HG03432 (cell line): ENCODE data around the gene AOPEP.

Experiments used
- ATAC-seq: cut with Tn5 transposase; IDR thresholded peaks from one replicate; pipeline ENCODE4 v1.9.1; 2021; ENCODE audit warnings: mild to moderate bottlenecking, moderate library complexity; ENCODE audit not compliant: unreplicated experiment

Gene AOPEP

DNA sequence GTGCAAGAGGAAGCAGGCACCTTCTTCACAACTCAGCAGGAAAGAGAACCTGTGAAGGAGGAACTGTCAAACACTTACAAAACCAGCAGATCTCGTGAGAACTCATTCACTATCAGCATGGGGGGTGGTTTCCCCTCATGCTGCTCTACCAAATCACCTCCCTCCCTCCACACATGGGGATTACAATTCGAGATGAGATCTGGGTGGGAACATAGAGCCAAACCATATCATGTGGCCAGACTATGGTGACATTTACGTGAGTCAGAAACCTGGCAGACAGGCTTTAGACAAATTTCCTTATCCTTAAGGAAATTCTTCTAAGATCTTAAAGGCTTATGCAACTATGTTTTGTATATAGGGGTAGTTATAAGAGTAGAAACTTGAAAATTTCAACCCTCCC is 8.7 kb upstream of the AOPEP start:
- no peak for ATAC-seq

DNA sequence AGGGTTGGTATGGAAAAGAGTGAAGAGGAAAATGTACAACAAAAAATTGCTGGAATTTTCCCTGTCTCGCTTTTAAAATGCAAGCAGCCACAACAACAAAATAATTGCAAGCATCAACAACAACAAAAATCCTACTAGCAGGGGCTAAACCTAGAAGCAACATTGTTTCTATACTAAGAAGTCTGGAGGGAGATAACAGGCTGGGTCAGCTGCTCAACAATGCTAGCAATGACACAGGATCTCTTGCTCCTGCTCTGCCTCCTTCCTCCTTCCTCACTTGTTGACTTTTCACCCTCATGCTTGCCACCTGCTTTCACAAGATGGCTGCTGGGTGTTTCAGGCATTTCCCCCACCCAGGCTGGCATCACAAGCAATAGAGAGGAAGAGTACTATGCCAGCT is 7.6 kb upstream of the AOPEP start:
- no peak for ATAC-seq

DNA sequence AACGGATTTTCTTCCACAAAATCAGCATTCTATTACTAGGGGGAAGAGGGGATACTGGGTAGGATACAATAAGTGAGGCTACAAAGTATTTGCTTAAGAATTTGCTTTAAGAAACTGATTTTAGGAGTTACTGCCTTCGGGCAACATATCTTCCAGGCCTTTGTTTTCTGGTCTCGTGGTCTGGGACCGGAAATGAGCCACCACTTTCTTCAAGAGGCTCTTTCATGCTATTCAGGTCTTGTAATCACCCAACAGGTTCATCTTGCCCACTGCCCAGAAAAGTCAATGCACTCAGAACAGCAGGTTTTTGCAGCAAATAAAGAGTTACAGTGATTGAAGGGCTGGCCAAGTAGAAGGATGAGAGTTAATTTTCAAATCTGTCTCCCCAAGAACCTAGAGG is 6.6 kb upstream of the AOPEP start:
- ATAC-seq: no peak

DNA sequence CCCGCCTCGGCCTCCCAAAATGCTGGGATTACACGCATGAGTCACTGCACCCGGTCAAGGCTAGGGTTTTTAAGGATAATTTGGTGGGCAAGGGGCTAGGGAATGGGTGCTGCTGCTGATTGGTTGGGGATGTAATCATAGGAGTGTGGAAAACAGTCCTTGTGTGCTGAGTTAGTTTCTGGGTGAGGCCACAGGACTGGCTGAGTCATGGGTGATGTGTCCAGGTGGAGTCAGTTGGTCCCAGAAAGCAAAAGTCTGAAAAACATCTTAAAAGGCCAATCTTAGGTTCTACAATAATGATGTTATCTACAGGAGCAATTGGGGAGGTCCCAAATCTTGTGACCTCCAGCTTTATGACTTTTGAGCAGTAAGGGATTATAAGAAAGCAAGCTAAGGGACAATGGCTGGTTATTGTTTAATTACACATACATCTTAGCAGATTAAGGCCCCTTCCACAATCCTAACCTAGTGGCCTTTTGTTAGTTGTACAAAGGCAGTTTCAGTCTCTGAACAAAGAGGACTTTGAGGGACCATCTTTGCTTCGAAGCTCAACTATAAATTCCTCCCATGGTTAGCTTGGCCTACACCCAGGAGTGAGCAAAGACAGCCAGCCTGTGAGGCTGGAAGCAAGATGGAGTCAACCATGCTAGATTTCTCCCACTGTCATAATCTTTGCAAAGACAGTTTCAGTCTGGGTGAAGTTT is 5.5 kb upstream of the AOPEP start:
- no peak for ATAC-seq

DNA sequence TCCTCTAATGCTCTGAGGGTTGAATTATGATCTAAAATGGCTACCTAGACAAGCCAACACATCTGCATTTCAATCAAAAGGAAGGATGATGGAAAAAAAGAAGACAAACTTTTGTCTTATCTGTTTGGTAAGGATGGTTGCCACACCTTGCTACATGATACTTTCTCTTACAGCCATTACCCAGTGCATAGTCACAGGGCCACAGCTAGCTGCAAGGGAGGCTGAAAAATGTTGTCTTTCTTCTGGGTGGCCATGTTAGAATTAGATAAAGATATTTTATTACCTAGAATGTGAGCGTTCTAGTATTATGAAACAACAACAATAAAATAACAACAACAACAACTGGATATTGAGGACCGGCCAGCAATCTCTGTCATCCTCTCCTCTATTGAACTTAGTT is 4.7 kb upstream of the AOPEP start:
- no peak for ATAC-seq

DNA sequence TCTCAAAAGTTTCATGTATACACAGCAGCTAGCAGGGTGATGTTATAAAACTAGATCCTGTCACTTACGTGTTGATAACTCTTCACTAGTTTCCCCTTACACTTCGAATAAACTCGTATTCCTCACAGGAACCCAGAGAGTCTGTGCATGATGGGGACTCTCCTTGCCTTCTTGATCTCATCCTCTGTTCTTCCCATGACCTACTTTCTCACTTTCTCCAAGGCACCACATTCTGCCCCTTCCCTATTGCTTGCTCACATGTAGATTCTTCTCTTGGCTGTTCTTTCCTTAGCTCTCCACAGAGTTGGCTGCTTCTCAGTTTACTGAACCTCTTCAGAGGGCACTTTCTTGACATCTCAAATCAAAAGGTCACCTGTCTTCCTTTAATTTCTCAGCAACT is 1.2 kb upstream of the AOPEP start:
- ATAC-seq: no peak

DNA sequence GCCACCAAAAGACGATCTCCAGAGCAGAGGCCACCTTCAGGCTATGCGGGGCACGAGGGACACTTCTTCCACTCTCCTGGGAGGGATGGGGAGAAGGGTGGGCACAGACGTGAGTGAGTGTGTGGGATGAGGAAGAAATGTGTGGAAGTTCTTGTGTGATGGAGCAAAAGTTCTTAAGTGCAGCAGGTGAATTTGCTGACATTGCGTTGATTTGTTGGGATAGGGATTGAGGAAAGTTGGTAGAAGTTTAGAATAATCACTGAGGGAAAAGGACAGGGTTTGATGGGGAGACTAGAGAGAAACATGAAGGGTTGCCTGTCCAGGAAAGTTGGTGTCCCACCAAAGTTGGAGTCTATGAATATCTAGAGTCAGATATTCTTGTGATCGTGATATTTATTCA is 2.2 kb downstream of the AOPEP start:
- ATAC-seq: no peak

DNA sequence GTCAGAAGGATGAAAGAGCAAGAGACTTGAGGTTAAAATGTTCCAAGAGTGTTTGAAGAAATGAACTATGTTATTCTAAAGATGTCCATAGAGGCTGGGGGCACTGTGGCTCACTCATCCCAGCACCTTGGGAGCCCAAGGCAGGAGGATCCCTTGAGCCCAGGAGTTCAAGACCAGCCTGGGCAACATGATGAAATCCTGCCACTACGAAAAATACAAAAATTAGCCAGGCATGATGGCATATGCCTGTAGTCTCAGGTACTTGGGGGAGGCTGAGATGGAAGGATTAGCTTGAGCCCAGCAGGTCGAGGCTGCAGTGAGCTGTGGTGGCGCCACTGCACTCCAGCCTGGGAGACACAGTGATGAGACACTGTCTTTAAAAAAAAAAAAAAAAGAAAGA is 2.7 kb downstream of the AOPEP start:
- ATAC-seq: no peak

DNA sequence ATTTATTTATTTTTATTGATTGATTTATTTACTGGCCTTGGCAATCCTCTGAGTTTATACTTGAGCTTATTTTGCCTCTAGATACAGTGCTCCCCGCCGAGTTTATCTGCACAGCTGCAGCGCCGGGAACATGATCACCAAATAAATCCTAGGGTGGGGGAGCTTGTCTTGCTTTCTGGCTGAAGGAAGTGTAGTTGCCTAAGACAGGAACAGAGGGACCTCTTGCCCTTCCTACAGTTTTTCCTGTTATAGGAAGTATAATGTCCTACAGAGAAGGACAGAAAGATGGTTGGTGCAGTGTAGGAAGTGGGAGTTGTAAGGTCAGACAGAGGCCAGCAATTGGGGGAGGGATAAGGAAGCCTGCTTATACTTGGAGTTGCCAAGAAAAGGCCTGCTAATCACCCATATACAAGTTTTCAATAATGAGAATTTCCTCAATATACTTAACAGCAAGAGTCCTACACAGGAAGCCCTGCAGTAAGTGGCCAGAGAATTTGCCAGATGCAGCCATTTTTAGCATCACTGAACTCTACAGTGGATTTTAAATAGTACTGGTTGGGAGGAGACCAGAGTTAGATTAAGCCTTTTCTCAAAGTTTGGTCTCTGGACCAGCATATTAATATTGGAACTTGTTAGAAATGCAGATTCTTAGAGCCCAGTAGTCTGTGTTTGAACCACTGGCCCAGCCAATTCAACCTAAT is 7.7 kb downstream of the AOPEP start:
- no peak for ATAC-seq

DNA sequence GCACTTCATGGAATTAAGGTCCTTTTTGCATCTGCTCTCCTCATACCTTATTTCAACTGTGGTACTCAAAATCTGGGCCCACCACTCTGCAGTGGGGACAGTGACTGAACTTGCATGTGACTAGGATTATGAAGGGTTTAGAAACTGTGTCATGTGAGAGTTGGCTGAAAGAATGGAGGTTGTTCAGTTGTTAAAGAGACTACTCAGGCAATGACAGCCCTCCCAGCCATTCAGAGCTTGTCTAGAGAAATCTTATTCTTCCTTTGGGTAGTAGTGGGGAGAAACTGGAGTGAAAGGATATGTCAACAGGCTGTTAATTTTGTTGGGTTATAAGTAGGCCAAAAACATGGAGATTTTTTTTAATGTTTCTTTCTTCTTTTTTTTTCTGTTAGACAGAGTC is 10.3 kb downstream of the AOPEP start:
- ATAC-seq: no peak

DNA sequence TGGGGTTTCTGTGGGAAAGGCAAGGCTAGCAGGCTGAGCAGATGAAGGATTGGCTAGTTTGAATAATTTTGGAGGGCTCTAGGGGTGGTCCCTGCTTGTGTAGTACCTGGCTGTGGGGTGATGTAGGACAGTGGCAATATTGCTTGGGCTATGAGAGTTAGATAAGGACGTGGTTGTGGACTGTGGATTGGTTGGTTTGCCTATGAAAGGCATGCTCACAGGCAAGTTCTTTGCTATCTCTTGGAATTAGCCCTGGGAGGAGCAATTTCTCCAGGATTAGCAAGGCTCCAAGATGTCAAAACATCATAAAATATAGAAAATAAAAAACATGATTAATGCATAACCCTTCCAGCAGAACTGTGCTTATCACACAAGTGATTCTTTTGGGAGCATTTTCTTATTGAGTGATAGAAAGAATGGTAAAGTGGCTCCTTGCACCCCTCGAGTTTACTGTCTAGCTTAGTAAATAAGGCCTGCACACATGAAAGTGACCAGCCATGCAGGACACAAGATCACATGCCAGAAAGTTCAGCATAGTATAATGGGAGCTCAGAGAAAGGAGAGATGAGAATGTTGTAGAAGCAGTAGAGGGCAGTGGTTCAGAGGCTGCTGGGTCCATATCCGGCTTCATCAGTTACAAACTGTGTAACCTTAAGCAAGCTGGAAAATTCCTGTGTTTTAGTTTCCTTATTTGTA is 13.8 kb downstream of the AOPEP start:
- no peak for ATAC-seq

DNA sequence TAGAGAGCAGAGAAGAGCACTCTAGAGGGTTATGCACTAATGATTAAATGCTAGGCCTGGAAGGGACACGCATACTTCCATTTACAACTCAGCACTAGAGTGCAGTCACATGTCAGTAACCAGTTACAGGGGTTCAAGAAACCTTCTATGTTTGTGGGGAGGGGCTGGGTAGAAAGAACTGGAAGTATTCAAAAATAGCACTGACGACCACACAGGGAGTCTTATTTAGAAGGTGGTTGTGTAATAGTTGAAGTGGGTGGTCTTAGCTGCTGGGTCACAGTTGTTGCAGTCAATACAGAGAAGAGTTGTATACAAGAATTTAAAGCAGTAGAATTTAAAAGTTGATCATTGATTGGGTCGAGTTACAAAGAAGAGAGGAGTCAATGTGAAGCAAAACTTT is 15.4 kb downstream of the AOPEP start:
- no peak for ATAC-seq

DNA sequence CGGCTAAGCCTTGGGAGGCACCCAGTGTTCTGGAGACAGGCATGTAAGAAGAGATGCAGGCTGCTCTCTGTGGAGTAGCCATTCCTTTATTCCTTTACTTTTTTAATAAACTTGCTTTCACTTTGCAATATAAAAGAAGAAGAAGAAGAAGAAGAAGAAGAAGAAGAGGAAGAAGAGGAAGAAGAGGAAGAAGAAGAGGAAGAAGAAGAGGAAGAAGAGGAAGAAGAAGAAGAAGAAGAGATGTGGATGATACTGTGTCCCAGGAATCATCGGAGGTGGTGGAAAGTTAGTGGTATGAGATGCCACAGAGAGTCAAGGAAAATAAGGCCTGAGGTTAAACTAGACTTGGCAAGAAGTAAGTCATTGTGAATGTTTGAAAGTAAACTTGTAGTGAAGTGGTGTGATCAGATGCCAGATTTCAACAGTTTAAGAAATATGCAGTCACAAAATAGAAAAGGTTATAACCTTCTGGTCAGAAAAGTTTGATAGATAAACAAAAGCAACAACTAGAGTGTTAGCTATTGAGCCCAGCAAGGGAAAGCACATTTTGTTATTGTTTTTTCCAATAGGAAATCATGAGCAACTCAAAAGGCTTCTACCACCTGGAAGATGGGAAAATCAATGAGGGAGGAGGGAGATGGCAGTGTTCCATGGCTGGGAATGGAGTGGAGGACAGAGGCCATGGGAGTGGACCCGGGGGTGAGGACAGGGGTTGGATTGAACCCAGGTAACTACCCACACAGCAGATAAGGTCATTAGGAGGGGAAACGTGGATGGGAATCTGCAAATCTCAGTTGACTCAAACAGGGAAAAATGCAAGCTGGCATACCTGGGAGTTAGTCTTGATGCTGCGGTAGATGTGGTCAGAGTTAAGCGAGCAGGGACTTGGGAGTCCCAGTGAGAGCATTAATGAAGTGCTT is 16.8 kb downstream of the AOPEP start:
- no peak for ATAC-seq

DNA sequence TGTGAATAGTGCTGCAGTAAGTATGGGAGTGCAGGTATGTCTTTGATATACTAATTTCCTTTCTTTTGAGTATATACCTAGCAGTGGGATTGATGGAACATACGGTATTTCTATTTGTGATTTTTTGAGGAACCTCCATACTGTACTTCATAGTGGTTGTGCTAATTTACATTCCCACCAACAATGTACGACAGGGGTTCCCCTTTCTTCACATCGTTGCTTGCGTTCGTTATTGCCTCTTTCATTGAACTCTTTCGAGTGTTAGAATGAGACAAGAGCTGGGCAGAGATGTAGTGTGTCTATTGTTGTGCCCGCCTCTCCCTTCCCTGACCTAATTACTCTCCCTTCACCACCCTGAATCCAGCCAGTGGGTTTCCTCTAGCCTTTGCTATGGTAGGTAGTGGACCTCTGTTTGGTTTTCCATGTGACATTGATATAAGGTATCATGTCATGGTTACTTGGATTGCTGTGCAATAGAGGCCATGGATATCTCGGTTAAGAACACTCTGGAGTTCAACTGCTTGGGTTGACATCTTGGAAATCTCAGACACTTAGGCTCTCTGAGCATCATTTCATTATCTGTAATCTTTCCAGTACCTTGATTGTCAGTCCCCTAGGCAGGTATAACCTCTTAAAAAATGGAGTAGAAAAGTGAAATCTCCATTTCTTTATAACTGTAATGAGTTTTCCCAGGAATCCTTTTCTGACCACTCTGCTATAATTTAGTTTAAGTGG is 19.5 kb downstream of the AOPEP start:
- ATAC-seq: no peak

DNA sequence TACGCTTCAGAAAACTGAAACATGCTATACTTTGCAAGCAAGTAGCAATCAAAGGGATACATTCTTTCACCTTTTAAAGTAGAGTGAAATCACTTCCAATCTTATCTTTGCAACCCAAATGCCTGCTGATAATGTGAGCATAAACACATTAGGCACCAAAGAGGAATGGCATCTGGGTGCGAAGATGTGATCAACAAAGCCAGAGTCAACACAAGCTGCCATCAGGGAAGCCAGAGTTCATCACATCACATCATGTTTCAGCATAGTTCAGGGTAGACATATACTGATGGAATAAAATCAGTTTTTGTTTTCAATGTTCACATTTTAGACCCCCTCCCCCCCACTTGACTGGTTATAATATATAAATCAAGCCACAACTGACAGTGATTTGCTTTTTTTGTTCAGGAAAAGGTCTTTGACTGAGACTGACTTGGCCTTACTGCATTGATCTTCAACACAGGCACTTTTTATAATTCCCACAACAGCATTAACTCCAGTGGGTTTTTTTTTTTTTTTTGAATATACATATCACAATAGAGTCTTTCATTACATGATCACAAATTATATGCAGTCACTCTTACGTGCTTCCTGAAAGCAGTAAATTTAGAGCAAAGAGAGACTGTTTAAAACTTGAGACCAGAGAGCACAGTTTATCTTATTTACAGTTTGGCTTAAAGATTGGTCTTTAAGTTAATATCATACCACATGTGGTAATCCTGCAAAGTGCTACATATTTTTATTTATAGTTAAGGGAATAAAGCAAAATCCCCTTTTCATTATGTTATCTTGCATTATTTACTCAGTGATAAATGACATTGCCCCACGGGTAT is 20.3 kb downstream of the AOPEP start:
- no peak for ATAC-seq

DNA sequence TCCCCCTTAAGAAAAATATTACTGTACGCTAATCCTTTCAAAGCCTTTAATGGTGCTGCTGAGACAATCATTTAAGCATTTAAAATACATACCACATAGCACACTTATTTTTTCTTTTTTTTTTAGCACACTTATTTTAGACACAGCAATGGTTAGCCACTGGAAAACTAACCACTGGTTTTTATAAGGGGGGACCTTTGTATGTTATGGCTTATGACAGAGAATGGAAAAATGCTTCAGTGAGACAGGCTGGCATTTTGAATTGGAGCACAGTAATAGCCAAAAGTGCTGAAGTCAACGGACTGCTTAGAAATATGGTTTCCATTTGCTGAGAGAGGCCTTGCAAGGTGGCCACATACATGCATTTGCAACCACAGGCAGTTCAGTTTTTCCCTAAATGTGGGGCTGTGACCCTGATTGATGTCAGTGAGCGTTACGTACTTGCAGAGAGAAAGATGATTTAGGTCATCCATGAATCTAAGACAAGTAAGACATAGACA is 28.5 kb downstream of the AOPEP start:
- ATAC-seq: no peak

DNA sequence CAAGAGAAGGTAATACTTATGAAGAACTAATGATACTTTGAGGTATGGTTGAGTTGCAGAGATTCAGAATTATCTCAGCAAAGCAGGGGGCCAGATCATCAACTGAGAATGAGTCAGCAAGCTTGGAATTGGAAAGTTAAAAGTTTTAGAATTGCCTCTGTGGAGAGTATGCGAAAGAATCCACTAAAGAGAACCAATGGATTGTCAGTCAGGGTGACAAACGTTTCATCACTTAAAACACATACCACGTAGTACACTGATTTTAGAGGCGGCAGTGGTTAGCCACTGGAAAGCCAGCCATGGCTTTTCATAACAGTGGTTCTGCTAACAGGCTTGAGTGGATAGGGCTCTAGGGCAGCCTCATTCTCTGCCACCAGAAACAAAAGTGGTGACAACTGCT is 30.7 kb downstream of the AOPEP start:
- ATAC-seq: no peak

DNA sequence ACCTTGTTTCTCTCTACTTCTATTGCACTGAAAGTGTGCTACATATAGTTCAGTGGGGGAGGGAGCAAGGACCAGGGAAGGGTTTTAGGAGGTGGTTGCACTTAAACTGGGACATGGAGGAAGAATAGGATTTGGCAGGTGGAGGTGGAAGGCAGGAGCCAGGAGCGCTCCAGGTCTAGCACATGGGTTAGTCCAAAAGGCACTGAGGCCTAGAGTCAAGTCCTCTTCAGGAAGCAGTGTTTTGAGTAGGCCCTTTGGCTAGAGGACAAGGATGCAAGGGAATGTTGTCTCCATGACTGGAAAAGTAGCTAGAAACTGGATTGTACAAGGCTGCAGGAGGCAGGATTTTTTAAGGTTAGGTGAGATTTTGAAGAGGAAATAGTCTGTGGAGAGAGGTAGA is 31.5 kb downstream of the AOPEP start:
- ATAC-seq: no peak

DNA sequence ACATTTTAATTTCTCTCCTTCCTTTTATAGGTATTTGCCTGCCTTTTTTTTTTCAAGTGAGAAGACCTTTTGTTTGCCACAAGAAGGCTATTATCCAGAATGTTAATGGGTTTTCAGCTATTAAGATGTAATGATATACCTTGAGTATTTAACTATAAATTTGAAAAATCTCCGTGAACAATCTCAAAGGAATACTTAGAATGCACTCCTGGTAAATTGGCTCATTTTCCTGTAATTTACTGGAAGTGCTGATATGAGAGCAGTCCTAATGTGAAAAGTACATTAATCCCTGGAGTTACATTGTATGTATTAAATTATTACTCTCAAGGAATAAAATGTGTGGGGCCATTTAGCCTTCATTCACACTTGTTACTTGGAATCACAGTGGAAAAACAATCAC is 32.4 kb downstream of the AOPEP start:
- no peak for ATAC-seq
